Fibroblast of mammary gland (primary cell): ENCODE results near the gene GRK4.

Experiments used
- DNase-seq: peaks from one replicate; pipeline ENCODE4 v3.0.0-alpha.2; 2010; ENCODE audit warnings: low read depth
- H3K4me3 ChIP-seq: 2 replicates; pipeline ENCODE4 v1.5.1; 2011; ENCODE audit warnings: low read depth, mild to moderate bottlenecking, low read length, moderate library complexity; ENCODE audit not compliant: control insufficient read depth
- TF ChIP-seq, protein P1 (sequence below): conservative IDR thresholded peaks from 2 replicates; pipeline ENCODE4 v1.5.1; 2011; ENCODE audit warnings: low read depth, low read length, inconsistent platforms; ENCODE audit not compliant: control insufficient read depth, insufficient read depth

GRK4 gene

DNA sequence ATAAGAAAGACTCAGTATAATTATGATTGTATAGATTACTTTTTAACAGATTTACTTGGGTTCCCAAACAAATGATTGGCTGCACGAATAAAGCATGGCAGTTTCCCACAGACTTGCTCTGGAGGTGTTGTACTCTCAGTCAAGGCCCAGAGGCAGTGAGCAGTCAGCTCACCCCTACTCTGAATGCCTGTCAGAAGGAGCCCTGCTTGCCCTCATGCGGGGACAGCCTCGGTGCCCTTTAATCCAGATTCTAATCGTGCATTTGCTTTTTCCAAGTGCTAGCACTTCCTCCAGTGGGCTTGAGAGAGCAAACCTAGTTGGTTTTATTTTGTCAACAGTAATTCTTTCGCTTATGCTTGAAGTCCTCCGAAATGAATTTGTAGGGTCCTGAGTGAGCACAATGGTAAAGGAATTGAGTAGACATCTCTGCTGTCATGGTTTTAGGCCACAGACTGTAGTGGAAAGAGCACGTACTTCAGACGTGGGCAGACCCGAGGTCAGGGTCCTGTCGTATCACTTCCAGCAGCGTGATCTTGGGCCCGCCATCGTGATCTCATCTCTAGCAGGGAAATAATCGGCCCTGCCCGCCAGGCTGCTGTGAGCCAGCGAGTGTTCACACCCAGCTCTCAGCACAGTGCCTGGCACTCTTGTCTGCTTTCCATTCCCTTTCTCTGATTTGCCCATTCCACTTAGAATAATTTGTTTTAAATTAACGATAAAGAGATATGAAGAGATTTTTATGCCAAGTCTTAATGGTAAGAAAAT, 48.3 kb downstream of the GRK4 start:
- no peak overlapping the region for H3K4me3 ChIP-seq
- TF ChIP-seq, protein P1, sequence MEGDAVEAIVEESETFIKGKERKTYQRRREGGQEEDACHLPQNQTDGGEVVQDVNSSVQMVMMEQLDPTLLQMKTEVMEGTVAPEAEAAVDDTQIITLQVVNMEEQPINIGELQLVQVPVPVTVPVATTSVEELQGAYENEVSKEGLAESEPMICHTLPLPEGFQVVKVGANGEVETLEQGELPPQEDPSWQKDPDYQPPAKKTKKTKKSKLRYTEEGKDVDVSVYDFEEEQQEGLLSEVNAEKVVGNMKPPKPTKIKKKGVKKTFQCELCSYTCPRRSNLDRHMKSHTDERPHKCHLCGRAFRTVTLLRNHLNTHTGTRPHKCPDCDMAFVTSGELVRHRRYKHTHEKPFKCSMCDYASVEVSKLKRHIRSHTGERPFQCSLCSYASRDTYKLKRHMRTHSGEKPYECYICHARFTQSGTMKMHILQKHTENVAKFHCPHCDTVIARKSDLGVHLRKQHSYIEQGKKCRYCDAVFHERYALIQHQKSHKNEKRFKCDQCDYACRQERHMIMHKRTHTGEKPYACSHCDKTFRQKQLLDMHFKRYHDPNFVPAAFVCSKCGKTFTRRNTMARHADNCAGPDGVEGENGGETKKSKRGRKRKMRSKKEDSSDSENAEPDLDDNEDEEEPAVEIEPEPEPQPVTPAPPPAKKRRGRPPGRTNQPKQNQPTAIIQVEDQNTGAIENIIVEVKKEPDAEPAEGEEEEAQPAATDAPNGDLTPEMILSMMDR = no peak
- no peak for DNase-seq

DNA sequence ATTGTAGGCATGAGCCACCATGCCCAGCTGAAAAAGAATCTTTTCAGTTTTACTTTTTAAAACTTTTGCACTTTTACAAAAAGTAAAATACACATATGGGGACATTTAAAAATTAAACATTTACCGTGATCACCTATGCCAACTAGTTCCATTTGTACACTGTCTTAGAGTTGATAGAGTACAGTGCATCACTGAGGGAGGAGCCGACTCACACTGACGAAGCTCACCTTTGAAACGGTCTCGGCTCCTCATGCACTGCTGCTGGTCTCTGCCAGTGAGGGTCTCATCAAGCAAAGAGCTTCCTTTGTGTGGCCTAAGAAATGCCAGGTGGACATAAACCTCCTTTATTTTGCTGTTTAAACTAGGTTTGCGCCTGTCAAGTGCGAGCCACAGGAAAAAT, 50.0 kb downstream of the GRK4 start:
- no peak overlapping the region for H3K4me3 ChIP-seq
- TF ChIP-seq, protein P1 = no peak
- DNase-seq = no peak

DNA sequence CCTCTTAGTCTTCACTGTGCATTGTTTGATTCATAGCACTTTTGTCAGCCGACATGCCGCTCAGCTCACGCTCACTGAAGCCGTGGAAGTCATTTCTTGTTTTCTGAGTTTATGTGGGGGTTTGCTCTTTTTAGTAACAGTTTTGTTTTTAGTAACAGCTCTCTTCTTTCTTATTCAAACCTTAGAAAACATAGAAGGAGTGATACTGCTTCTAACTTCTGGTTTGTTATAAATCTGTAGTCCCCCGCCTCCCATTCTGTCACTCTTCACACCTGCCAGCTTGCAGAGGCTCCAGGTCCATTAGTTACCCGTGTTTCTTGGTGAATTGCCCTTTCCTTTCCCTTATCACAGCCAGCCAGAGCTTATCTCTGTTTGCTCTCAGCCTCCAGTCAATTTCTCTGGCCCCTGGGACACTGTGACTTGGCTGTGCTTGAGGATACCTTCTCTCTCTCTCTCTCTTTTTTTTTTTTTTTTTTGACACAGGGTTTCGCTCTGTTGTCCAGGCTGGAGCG, 50.5 kb downstream of the GRK4 start:
- DNase-seq = no peak
- TF ChIP-seq, protein P1 = no peak
- H3K4me3 ChIP-seq = no peak overlapping the region

DNA sequence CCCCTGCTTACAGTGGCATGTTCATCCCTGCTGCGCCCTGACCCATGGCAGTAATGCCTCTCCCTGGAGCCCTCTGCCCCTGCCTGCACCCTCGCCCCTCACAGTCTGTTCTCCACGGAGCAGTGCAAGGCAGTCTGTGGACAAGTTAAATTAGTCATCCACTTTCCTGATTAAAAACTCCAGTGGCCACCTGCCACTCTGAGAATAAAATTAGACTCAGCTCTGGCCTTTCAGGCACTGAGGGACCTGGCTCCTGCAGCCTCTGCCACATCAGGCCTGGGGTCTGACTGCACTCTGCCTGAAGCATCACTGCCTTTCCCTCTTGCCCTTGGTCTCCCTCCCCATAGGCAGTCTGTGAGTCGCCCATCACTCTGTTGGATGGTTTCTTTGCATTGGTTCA, 53.6 kb downstream of the GRK4 start:
- H3K4me3 ChIP-seq = no peak overlapping the region
- TF ChIP-seq, protein P1 = no peak
- no peak for DNase-seq

DNA sequence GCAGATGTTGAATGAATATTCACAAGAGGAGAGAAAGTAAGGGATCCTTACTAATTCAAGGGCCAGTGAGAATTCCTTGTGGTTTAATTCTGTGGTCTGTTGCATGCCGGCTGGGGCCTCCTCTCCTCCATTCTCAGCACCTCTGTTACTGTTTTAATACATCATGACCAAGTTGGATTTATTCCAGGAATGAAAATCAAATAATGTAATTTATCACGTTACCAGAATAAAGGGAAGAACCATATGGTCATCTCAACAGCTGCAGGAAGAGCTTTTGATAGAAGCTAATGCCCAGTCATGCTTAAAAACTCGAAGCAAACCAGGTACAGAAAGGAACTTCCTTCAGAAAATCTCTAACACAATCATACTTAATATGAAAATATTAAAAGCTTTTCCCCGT, 54.1 kb downstream of the GRK4 start:
- DNase-seq = no peak
- TF ChIP-seq, protein P1 = no peak
- no peak overlapping the region for H3K4me3 ChIP-seq

DNA sequence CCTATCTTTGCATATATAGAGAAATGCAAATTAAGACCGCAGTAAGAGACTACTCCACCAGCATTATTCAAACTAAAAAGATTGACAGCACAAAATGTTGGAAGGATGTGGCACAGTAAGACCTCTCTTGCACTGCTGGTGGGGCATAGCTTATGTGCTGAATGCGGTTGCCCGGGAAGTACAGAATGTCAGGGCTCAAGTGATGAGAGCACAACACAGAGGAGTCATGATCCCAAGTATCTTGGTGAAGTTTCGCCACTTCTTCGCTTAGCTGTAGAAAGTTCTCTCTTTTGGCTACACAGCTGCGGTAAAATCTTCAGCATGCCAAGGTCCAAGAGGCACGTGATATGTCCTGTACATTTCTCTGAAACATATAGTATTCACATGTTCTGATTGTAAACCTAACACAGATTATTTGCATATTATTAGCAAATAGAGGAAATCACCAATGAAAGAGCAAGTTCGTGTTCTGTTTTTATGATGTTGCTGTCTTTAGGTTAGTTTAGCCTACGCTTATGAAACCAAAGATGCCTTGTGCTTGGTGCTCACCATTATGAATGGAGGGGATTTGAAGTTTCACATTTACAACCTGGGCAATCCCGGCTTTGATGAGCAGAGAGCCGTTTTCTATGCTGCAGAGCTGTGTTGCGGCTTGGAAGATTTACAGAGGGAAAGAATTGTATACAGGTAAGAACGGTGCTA, 55.9 kb downstream of the GRK4 start:
- DNase-seq = no peak
- no peak overlapping the region for H3K4me3 ChIP-seq
- TF ChIP-seq, protein P1 = no peak
